HG03108 (cell line): Measurements from ENCODE around the gene ACVR1B.

Experiments used
- ATAC-seq: cut with Tn5 transposase; IDR thresholded peaks from one replicate; pipeline ENCODE4 v1.9.1; 2021; ENCODE audit warnings: moderate library complexity; ENCODE audit not compliant: unreplicated experiment

ACVR1B gene

GRCh38 chr12:51917041-51917590 lies 34.4 kb upstream of the ACVR1B start:
- no peak for ATAC-seq

- ATAC-seq = no peak
Measured at GRCh38 chr12:51917746-51918453, 33.6 kb upstream of the ACVR1B start.

- no peak for ATAC-seq
Measured at GRCh38 chr12:51920046-51920445, 31.5 kb upstream of the ACVR1B start.

GRCh38 chr12:51921017-51921725 lies 30.3 kb upstream of the ACVR1B start:
- ATAC-seq = no peak

- ATAC-seq = no peak
Measured at GRCh38 chr12:51922146-51922545, 29.4 kb upstream of the ACVR1B start.

- ATAC-seq = no peak
Measured at GRCh38 chr12:51922762-51923505, 28.6 kb upstream of the ACVR1B start.

- no peak for ATAC-seq
Measured at GRCh38 chr12:51923506-51924365, 27.8 kb upstream of the ACVR1B start.

DNA sequence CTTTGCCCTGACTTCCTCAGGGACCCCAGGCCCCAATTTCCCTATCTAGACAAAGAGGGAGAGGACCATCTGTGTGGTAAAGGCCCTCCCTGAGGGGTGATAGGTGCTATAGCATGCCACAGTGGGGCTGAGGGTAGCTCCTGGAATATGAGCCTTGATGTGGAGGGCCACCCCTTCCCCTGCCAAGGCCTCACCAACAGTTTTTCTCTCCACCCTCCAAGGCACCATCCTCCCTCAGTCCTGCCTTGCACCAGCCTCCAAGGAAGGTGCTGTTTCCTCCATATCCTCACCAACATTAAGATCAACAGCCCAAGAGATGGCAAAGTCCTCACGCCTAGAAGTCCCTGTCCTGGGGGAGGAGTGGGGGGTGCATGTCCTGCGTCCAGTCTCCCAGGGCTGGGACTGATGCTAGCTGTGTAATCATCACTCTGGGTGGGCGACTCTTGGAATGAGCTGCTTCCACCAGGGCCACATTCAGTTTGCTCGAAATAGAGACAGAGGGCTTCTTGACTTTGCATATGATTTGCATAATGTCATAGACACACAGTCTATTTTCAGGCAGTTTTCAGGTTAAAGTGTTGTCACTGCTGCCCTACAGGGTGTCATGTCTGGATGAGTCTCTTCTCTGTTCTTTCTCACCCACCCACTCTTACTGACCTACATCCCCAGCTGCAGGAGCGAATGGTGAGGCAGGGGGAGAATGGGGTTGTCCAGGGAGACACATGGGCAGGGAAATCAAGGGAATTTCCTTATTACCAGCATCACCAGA lies 26.8 kb upstream of the ACVR1B start:
- ATAC-seq = no peak

DNA sequence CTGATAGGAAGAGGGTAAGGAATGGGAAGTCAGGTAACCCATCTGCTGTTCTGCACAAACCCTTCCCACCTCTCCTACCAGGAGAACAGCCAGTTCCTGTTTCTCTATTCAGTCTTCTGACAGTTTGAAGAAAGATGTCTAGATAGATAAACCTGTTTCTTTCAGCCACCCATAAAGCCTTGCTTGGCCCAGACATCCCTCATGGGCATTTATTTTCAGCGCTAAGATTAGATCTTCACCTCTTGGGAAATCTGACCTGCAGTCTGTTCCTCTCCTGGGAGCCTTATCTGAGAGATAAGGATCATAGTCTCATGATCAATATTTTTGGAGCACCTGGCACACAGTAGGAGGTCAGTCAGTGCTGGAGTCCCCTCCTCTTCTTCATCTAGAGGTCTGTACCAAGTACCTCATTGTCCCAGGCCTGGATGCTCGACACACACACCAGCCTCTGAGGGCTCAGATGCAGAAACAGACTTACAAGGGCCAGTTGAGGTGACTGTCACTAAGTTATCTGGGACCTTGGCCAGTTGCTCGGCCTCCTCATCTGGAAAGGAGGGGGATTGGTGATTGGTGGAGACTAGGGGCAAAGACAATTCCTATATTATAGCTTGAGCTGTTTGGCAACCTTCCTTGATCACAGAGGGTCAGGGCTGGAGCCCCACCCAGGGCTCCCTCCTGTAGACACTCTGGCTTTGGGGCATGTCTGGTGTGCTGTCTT lies 26.0 kb upstream of the ACVR1B start:
- no peak for ATAC-seq

- no peak for ATAC-seq
Measured at GRCh38 chr12:51926064-51926632, 25.4 kb upstream of the ACVR1B start.

GRCh38 chr12:51926718-51927117 lies 24.8 kb upstream of the ACVR1B start:
- no peak for ATAC-seq

DNA sequence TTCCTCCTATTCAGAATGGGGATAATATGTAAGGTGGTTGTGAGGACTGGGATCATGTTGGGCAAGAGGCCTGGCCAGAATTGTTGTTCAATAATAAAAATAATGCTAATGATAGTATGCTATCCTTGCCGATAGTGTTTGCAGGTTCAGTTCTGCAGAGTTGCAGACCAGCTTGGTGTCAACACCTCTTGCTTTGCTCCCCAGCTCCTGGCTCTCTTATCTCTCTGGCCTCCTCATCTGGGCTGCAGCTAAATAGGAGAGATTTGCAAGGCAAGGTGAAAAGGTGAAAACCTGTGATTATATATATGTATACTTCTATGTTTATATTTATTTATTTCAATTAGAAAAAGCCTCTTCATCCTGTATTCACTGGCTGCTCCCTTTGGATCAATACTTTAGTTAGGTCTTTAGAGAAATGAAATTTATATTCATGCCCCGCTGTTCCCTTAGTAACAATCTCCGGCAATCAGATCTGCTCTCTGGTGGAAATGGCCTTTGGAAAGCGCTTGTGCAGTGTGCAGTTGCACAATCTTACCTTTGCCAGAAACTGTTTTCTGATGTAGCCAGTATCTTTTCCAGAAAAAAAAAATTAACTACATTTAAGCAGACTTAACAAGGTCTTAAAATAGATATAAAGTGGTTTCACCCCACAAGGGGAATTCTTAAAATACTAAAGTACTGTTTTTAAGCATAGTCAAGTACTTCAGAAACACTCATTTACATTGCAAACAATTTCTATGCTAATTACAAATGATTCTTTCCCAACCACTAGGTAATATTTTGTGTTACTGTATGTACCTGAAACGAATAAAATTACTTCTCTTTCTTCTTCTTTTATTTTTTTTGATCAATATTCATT lies 19.1 kb upstream of the ACVR1B start:
- ATAC-seq = no peak

DNA sequence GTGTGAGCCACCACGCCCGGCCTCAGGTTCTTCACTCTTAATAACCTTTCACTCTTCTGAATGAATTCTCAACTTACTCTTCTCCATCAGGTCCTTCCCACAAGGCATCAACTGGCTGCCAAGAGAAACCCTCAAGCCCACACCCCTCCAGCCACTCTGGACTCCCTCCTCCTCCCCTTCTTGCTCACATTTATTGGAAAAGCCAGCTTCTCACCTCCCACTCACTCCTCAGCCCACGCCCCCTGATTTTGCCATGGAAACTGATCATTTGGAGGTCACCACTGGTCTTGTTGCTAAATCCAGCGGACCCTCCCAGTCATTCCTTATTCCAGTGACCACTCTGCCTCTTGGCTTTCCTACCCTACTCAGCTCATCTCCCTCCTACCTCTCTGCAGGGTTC lies 17.4 kb upstream of the ACVR1B start:
- no peak for ATAC-seq

DNA sequence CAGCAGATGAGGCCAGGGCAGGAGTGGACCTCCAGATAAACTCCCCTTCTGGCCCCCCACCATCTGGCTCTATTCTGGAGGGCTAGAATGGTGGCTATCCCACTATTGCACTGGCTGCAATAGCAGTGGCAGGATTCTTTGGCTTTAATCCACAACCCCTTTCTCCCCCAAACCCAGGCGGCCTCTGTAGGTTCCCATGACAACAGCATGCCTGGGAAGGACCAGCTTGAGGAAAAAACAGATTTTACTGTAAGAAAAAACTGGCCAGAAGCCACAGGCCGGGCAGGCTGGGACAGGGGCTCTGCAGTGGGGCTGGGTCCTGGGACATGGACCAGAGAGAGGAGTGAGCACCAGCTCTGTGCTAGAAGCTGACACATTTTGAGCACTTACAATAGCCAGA lies 13.6 kb upstream of the ACVR1B start:
- no peak for ATAC-seq

DNA sequence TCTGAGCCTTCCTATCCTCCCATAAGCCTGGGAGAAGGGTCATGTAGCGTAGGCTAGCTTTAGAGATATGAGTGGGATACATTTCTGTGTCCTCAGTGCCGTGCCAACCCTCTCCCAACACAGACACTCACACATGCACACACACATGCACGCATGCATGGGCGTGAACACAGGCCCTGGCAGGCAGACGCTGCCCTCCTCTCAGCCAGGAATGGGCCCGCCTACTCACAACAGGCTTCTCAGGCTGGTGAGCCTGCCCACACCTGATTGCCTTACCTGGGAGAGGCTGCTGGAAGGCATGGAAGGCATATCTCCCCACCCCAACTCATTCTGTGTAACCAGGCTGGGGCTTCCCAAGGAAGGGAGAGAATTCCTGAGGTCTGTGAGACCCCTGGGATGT lies 12.8 kb upstream of the ACVR1B start:
- ATAC-seq = no peak

DNA sequence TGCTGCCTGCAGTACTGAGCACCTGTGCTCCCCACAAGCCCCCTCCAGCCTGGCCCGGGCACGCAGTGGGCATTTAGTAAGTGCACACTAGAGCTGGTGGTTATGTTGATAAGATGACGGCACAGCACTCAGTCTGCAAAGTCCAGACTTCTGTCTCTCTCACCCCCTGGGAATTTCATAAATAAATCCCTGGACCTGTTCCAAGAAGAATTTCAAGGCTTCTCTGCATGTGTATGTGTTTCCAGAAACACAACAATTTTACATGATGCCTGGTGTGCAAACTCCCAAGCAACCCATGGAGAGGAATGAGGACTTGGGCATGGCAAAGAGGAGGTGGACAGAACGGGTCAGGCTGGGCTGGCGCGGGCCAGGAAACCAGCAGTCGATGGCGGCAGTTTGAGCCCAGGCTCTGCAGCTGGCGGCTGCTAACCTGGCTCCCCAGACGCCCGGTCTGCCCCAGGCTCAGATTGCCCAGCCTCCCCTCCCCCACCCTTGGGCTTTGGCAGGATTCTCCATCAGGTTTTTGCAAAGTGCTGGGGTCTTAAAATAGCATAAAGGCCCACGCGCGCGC lies 10.4 kb upstream of the ACVR1B start:
- no peak for ATAC-seq

- ATAC-seq = no peak
Measured at GRCh38 chr12:51941604-51942003, 9.9 kb upstream of the ACVR1B start.

DNA sequence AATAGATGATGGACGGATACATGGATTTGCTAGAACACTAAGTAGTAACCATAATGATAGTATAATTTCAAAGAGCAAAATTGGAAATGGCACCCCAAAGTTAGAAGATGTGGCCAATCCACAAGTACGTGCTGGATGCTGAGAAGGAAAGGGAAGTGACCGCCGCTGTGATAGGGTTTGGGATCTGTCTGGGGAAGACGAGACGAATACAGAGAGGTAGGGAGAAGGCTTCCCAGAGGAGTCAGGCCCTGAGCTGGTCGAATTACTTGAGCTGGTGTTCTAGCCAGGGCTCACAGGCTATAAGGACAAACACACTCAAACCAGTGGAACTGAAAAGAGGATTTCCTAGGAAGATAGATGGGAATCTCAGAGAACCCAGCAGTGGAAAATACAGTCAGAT lies 9.4 kb upstream of the ACVR1B start:
- no peak for ATAC-seq
